WERI-Rb-1 (cell line): ENCODE data around the gene MOSPD3.

Source experiments
- DNase-seq: peaks from one replicate; pipeline ENCODE4 v3.0.0-alpha.2; 2020
- H3K27ac ChIP-seq: fragments of 250-450 bp; sonication (Bioruptor Pico); 2 replicates; pipeline ENCODE4 v1.5.1; 2020; ENCODE audit warnings: mild to moderate bottlenecking, moderate library complexity
- H3K27me3 ChIP-seq: fragments of 250-450 bp; sonication (Bioruptor Pico); 2 replicates; pipeline ENCODE4 v1.5.1; 2021; ENCODE audit warnings: mild to moderate bottlenecking, low read depth, moderate library complexity; ENCODE audit not compliant: insufficient read depth, severe bottlenecking
- H3K36me3 ChIP-seq: fragments of 250-450 bp; sonication (Bioruptor Pico); 2 replicates; pipeline ENCODE4 v1.5.1; 2020; ENCODE audit warnings: mild to moderate bottlenecking, moderate library complexity
- H3K4me3 ChIP-seq: 2 replicates; pipeline ENCODE4 v1.5.1; 2011; ENCODE audit warnings: low read depth, mild to moderate bottlenecking, control low read depth, low read length
- H3K9me3 ChIP-seq: fragments of 250-450 bp; sonication (Bioruptor Pico); 2 replicates; pipeline ENCODE4 v1.5.1; 2021; ENCODE audit warnings: mild to moderate bottlenecking, moderate library complexity; ENCODE audit not compliant: severe bottlenecking
- TF ChIP-seq, protein P1 (sequence below): IDR thresholded peaks from 2 replicates; pipeline ENCODE4 v1.5.1; 2011; ENCODE audit warnings: low read depth, mild to moderate bottlenecking, control low read depth, inconsistent platforms, low read length

MOSPD3 gene

DNA sequence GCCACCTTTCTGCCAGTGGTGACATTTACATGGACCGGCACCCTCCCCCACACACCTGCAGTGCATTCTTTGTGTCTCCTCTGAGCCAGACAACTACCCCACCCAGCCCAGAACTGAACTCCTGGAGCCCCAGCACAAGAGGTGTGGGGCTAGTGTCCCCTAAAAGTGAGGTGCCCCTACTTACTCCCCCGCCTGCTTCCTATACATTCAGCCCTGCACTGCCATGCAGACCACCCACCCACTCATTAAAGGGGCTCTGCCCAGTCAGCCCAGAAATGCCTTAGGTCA lies 40.6 kb upstream of the MOSPD3 start:
- TF ChIP-seq, protein P1, sequence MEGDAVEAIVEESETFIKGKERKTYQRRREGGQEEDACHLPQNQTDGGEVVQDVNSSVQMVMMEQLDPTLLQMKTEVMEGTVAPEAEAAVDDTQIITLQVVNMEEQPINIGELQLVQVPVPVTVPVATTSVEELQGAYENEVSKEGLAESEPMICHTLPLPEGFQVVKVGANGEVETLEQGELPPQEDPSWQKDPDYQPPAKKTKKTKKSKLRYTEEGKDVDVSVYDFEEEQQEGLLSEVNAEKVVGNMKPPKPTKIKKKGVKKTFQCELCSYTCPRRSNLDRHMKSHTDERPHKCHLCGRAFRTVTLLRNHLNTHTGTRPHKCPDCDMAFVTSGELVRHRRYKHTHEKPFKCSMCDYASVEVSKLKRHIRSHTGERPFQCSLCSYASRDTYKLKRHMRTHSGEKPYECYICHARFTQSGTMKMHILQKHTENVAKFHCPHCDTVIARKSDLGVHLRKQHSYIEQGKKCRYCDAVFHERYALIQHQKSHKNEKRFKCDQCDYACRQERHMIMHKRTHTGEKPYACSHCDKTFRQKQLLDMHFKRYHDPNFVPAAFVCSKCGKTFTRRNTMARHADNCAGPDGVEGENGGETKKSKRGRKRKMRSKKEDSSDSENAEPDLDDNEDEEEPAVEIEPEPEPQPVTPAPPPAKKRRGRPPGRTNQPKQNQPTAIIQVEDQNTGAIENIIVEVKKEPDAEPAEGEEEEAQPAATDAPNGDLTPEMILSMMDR = no peak
- peaks cover 19% of the 10 kb centered on the region for H3K36me3 ChIP-seq
- no peaks in the 10 kb centered on the region for H3K9me3 ChIP-seq
- no peak overlapping the region for H3K27ac ChIP-seq
- DNase-seq = no peak
- H3K27me3 ChIP-seq = no peaks in the 10 kb centered on the region
- no peak overlapping the region for H3K4me3 ChIP-seq

- Histone ChIP-seq H3K27ac (no peak overlapping the region), H3K27me3 (no peaks in the 10 kb centered on the region), H3K9me3 (no peaks in the 10 kb centered on the region), H3K36me3 (peaks cover 24% of the 10 kb centered on the region), H3K4me3 (no peak overlapping the region)
- DNase-seq = no peak
- TF ChIP-seq, protein P1 = no peak
Measured at GRCh38 chr7:100572281-100572948, 39.9 kb upstream of the MOSPD3 start.

DNA sequence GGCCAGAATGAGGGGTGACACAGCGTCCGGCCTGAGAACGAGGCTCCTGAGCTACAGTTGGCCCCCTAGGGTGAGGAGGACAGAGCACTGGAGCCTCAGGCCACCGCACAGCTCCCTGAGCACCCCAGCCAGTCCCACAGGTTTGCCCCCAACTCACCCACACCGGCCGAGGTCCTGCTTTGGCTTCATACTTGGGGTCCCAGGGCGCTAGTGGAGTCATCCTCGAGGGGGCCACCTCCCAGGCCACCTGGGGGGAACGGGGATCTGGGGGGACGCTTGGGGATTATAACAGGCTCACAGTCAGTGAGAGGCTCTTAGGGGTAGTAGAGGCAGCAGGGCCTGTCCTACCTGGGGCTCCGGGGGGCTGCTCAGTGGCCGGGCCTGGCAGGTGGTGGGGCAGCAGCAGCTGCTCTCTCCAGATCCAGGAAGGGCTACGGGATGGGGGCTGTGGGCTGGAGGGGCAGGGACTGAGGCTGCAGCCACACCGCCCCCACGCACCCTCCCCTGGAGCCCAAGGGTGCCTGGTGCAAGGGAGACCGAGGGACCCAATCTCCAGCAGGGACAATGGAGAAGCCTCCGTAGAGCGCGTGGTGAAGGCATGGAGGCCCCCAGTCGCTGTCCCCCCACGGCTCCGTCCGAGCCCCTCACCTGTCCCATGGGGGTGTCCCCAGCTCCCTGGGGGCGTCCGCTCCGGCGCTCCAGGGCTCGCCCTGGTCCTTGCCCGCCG lies 39.2 kb upstream of the MOSPD3 start:
- H3K4me3 ChIP-seq = no peak overlapping the region
- H3K27ac ChIP-seq = no peak overlapping the region
- no peaks in the 10 kb centered on the region for H3K27me3 ChIP-seq
- TF ChIP-seq, protein P1 = no peak
- H3K9me3 ChIP-seq = no peaks in the 10 kb centered on the region
- DNase-seq = no peak
- peaks cover 31% of the 10 kb centered on the region for H3K36me3 ChIP-seq

GRCh38 chr7:100573691-100574361 lies 38.5 kb upstream of the MOSPD3 start, which contains the start of gene SAP25:
Gene SAP25 (minus strand): TSS chr7:100573900. CDS start chr7:100573742, 158 bp downstream.
- Histone ChIP-seq H3K36me3 (peaks cover 36% of the 10 kb centered on the region), H3K9me3 (no peaks in the 10 kb centered on the region), H3K4me3 (no peak within 1 kb of the TSS), H3K27me3 (no peaks in the 10 kb centered on the region), H3K27ac (no peak within 1 kb of the TSS)
- TF ChIP-seq, protein P1 = no peak
- DNase-seq = no peak

GRCh38 chr7:100574362-100575205 lies 37.8 kb upstream of the MOSPD3 start:
- TF ChIP-seq, protein P1 = no peak
- no peaks in the 10 kb centered on the region for H3K27me3 ChIP-seq
- no peaks in the 10 kb centered on the region for H3K9me3 ChIP-seq
- peaks cover 40% of the 10 kb centered on the region for H3K36me3 ChIP-seq
- no peak for DNase-seq
- no peak overlapping the region for H3K4me3 ChIP-seq
- no peak overlapping the region for H3K27ac ChIP-seq
